SHP77 (cell line): ENCODE data around the gene FARSB.
A peak's percentile ranks its signal among the peaks of the same experiment; 100 is the strongest.
"Not testable (repeated sequence)": the region's sequence is repeated elsewhere in the genome, so short reads cannot be mapped to it uniquely, and the experiment has no call there.

ENCODE experiments used
- DNase-seq, 2 experiments: peaks; one replicate each; lab custom pipeline; 2025; lab: John Stamatoyannopoulos, UW

Gene FARSB

GRCh38 chr2:222604749-222605515, 51.0 kb downstream of the FARSB start:
- DNase-seq: no peak

GRCh38 chr2:222603501-222603900, 52.4 kb downstream of the FARSB start:
- DNase-seq: no peak

- DNase-seq: no peak
Observed at GRCh38 chr2:222598611-222599010, 57.3 kb downstream of the FARSB start.

- no peak for DNase-seq
Observed at GRCh38 chr2:222595581-222595980, 60.3 kb downstream of the FARSB start.

- DNase-seq: no peak
Observed at GRCh38 chr2:222594679-222595078, 61.2 kb downstream of the FARSB start.

- DNase-seq: no peak
Observed at GRCh38 chr2:222592176-222592575, 63.7 kb downstream of the FARSB start.

GRCh38 chr2:222591661-222592060, 64.2 kb downstream of the FARSB start:
- DNase-seq: no peak

- not testable (repeated sequence) for DNase-seq
Observed at GRCh38 chr2:222584589-222584988, 71.3 kb downstream of the FARSB start.

- DNase-seq: no peak
Observed at GRCh38 chr2:222582928-222583327, 73.0 kb downstream of the FARSB start.

GRCh38 chr2:222577341-222577740, 78.6 kb downstream of the FARSB start:
- DNase-seq: no peak

- DNase-seq: no peak
Observed at GRCh38 chr2:222576171-222577081, 79.5 kb downstream of the FARSB start.

- DNase-seq: no peak
Observed at GRCh38 chr2:222575618-222576017, 80.3 kb downstream of the FARSB start.

GRCh38 chr2:222572751-222573174, 83.1 kb downstream of the FARSB start:
- no peak for DNase-seq

GRCh38 chr2:222572264-222572721, 83.6 kb downstream of the FARSB start:
- no peak for DNase-seq

GRCh38 chr2:222569826-222570225, 86.1 kb downstream of the FARSB start:
- no peak for DNase-seq

- DNase-seq: no peak
Observed at GRCh38 chr2:222568865-222569264, 87.0 kb downstream of the FARSB start.

- no peak for DNase-seq
Observed at GRCh38 chr2:222566229-222566628, 89.7 kb downstream of the FARSB start.

- no peak for DNase-seq
Observed at GRCh38 chr2:222563936-222564335, 92.0 kb downstream of the FARSB start.

- DNase-seq: no peak
Observed at GRCh38 chr2:222563106-222563718, 92.7 kb downstream of the FARSB start.

- peak; percentile 14 to 17 for DNase-seq
Observed at GRCh38 chr2:222561817-222562645, 93.9 kb downstream of the FARSB start.

- no peak for DNase-seq
Observed at GRCh38 chr2:222561151-222561550, 94.7 kb downstream of the FARSB start.

- no peak for DNase-seq
Observed at GRCh38 chr2:222554517-222554916, 101.4 kb downstream of the FARSB start.
